Measurements from ENCODE around the gene KRTAP3-1.
"Not testable (repeated sequence)": the region's sequence is repeated elsewhere in the genome, so short reads cannot be mapped to it uniquely, and the experiment has no call there.

DNA sequence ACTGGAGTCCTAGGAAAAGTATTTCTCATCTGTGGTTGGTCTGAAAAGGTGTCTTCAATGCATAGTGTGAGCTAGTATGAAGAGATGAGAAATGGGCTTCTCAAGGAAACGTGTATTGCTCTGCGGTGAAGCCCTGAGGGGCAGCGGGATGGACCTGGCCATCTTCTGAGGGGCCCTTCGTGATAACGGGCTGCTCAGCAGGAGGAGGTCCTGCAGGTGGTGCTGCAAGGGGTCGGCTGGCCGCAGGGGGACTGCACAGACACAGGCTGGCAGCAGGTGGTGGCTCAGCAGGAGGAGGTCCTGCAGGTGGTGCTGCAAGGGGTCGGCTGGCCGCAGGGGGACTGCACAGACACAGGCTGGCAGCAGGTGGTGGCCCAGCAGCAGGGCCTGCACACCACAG is 45.6 kb upstream of the KRTAP3-1 start:
- TF ChIP-seq, protein P1, sequence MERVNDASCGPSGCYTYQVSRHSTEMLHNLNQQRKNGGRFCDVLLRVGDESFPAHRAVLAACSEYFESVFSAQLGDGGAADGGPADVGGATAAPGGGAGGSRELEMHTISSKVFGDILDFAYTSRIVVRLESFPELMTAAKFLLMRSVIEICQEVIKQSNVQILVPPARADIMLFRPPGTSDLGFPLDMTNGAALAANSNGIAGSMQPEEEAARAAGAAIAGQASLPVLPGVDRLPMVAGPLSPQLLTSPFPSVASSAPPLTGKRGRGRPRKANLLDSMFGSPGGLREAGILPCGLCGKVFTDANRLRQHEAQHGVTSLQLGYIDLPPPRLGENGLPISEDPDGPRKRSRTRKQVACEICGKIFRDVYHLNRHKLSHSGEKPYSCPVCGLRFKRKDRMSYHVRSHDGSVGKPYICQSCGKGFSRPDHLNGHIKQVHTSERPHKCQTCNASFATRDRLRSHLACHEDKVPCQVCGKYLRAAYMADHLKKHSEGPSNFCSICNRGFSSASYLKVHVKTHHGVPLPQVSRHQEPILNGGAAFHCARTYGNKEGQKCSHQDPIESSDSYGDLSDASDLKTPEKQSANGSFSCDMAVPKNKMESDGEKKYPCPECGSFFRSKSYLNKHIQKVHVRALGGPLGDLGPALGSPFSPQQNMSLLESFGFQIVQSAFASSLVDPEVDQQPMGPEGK (CRISPR knock-in tag; IDR thresholded peaks at IDR 0.05; ENCODE audit: borderline replicate concordance) = not testable (repeated sequence)
- TF ChIP-seq, protein P2, sequence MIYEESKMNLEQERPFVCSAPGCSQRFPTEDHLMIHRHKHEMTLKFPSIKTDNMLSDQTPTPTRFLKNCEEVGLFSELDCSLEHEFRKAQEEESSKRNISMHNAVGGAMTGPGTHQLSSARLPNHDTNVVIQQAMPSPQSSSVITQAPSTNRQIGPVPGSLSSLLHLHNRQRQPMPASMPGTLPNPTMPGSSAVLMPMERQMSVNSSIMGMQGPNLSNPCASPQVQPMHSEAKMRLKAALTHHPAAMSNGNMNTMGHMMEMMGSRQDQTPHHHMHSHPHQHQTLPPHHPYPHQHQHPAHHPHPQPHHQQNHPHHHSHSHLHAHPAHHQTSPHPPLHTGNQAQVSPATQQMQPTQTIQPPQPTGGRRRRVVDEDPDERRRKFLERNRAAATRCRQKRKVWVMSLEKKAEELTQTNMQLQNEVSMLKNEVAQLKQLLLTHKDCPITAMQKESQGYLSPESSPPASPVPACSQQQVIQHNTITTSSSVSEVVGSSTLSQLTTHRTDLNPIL (CRISPR knock-in tag; IDR thresholded peaks at IDR 0.05; ENCODE audit: low read depth) = not testable (repeated sequence)
- not testable (repeated sequence) for TF ChIP-seq GLIS3 (CRISPR knock-in tag; IDR thresholded peaks at IDR 0.05); ZNF70 (CRISPR knock-in tag; IDR thresholded peaks at IDR 0.05); ISL1 (CRISPR knock-in tag; IDR thresholded peaks at IDR 0.05); OSR1 (CRISPR knock-in tag; IDR thresholded peaks at IDR 0.05); ESRRG (CRISPR knock-in tag; IDR thresholded peaks at IDR 0.05); ZFP3 (CRISPR knock-in tag; IDR thresholded peaks at IDR 0.05); ZNF8 (CRISPR knock-in tag; IDR thresholded peaks at IDR 0.05); ARNTL (CRISPR knock-in tag; IDR thresholded peaks at IDR 0.05; ENCODE audit: borderline replicate concordance, low read depth); ZFP30 (CRISPR knock-in tag; IDR thresholded peaks at IDR 0.05)
- TF ChIP-seq, protein P3, sequence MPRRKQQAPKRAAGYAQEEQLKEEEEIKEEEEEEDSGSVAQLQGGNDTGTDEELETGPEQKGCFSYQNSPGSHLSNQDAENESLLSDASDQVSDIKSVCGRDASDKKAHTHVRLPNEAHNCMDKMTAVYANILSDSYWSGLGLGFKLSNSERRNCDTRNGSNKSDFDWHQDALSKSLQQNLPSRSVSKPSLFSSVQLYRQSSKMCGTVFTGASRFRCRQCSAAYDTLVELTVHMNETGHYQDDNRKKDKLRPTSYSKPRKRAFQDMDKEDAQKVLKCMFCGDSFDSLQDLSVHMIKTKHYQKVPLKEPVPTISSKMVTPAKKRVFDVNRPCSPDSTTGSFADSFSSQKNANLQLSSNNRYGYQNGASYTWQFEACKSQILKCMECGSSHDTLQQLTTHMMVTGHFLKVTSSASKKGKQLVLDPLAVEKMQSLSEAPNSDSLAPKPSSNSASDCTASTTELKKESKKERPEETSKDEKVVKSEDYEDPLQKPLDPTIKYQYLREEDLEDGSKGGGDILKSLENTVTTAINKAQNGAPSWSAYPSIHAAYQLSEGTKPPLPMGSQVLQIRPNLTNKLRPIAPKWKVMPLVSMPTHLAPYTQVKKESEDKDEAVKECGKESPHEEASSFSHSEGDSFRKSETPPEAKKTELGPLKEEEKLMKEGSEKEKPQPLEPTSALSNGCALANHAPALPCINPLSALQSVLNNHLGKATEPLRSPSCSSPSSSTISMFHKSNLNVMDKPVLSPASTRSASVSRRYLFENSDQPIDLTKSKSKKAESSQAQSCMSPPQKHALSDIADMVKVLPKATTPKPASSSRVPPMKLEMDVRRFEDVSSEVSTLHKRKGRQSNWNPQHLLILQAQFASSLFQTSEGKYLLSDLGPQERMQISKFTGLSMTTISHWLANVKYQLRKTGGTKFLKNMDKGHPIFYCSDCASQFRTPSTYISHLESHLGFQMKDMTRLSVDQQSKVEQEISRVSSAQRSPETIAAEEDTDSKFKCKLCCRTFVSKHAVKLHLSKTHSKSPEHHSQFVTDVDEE (CRISPR knock-in tag; IDR thresholded peaks at IDR 0.05) = not testable (repeated sequence)

Measured in SK-N-SH treated with all-trans-retinoic acid at 6 μM for 48 hours (cell line).